NOMO-1 (cell line): ENCODE measurements around the gene SF3A1.
A peak's percentile ranks its signal among the peaks of the same experiment; 100 is the strongest.

Experiments used
- DNase-seq, 2 experiments: peaks; one replicate each; lab custom pipeline; 2025; ENCODE audit not compliant: unreplicated experiment in 2 of 2; lab: John Stamatoyannopoulos, UW

The SF3A1 gene

GRCh38 chr22:30289141-30289979, 67.3 kb downstream of the SF3A1 start, which contains the start of gene CASTOR1:
Gene CASTOR1 (minus strand): TSS chr22:30289505. CDS start chr22:30289497, 8 bp downstream.
- DNase-seq, result peak; percentile 94 to 96

GRCh38 chr22:30288419-30289140, 68.1 kb downstream of the SF3A1 start:
- no peak for DNase-seq

GRCh38 chr22:30287648-30288418, 68.9 kb downstream of the SF3A1 start:
- peak; percentile 58 to 81 for DNase-seq

- peak in 1 of 2 experiments; percentile 22 for DNase-seq
Observed at GRCh38 chr22:30286813-30287647, 69.7 kb downstream of the SF3A1 start.

GRCh38 chr22:30286331-30286730, 70.4 kb downstream of the SF3A1 start:
- DNase-seq, result no peak

- no peak for DNase-seq
Observed at GRCh38 chr22:30285846-30286200, 70.9 kb downstream of the SF3A1 start.

GRCh38 chr22:30285176-30285845, 71.4 kb downstream of the SF3A1 start:
- no peak for DNase-seq

GRCh38 chr22:30284666-30285065, 72.0 kb downstream of the SF3A1 start:
- DNase-seq, result no peak

- no peak for DNase-seq
Observed at GRCh38 chr22:30284172-30284571, 72.5 kb downstream of the SF3A1 start.

GRCh38 chr22:30283342-30283741, 73.4 kb downstream of the SF3A1 start:
- no peak for DNase-seq

- no peak for DNase-seq
Observed at GRCh38 chr22:30282616-30283046, 74.1 kb downstream of the SF3A1 start.
